GM19023 (cell line): ENCODE results near the gene P2RY2.

Experiments
- ATAC-seq: cut with Tn5 transposase; IDR thresholded peaks from one replicate; pipeline ENCODE4 v1.9.1; 2021; ENCODE audit warnings: mild to moderate bottlenecking, moderate library complexity; ENCODE audit not compliant: unreplicated experiment

The P2RY2 gene

GRCh38 chr11:73203790-73204189, 14.3 kb upstream of the P2RY2 start:
- no peak for ATAC-seq

GRCh38 chr11:73204711-73205121, 13.4 kb upstream of the P2RY2 start:
- no peak for ATAC-seq

- no peak for ATAC-seq
These were observed 12.3 kb upstream of the P2RY2 start for GRCh38 chr11:73205661-73206343.

GRCh38 chr11:73206801-73207200, 11.3 kb upstream of the P2RY2 start:
- ATAC-seq: no peak

- ATAC-seq: no peak
These were observed 8.2 kb upstream of the P2RY2 start for GRCh38 chr11:73209892-73210291.

GRCh38 chr11:73210916-73211667, 7.0 kb upstream of the P2RY2 start:
- no peak for ATAC-seq

- no peak for ATAC-seq
These were observed 4.6 kb upstream of the P2RY2 start for GRCh38 chr11:73213196-73214143.

- ATAC-seq: no peak
These were observed 2.6 kb upstream of the P2RY2 start for GRCh38 chr11:73215191-73216134.

- ATAC-seq: no peak
These were observed 1.6 kb upstream of the P2RY2 start for GRCh38 chr11:73216465-73216864.

- ATAC-seq: no peak
These were observed 811 bp upstream of the P2RY2 start for GRCh38 chr11:73217131-73217809.

GRCh38 chr11:73217810-73218105, 323 bp upstream of the P2RY2 start:
- ATAC-seq: no peak

- no peak for ATAC-seq
These were observed 742 bp downstream of the P2RY2 start for GRCh38 chr11:73218830-73219215.

- no peak for ATAC-seq
These were observed 1.6 kb downstream of the P2RY2 start for GRCh38 chr11:73219396-73220285.

GRCh38 chr11:73221451-73221850, 3.4 kb downstream of the P2RY2 start:
- ATAC-seq: no peak

GRCh38 chr11:73221996-73222395, 3.9 kb downstream of the P2RY2 start:
- no peak for ATAC-seq

GRCh38 chr11:73223998-73224730, 6.1 kb downstream of the P2RY2 start:
- ATAC-seq: no peak

GRCh38 chr11:73225001-73225686, 7.1 kb downstream of the P2RY2 start:
- no peak for ATAC-seq

- ATAC-seq: no peak
These were observed 7.8 kb downstream of the P2RY2 start for GRCh38 chr11:73225851-73226250.
